HG02759 (cell line): Measurements from ENCODE around the gene P2RY14.

ENCODE experiments used
- ATAC-seq: cut with Tn5 transposase; IDR thresholded peaks from one replicate; pipeline ENCODE4 v1.9.1; 2021; ENCODE audit warnings: mild to moderate bottlenecking, moderate library complexity; ENCODE audit not compliant: unreplicated experiment

The P2RY14 gene

DNA sequence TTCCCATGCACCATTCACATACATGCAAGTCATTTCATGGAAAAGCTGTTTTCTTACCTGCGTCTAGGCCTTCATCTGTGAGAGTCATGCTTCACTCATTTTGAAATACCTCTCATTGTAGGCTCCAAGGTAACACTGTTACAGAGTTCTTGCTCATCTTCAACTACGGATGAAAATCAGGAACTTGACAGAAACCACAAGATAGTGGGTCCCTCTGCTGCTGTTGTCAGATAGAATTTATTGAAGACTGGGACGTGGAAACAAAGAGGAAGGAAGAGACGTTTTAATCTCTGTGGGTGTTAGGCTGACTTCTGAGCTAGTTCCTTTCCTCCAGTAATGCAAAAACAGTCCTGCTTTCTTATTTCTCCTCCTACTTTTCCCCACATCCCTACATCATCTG lies at the start of gene P2RY14:
Gene P2RY14, minus strand, starts transcription at position 313 of the 400 bp plus-strand sequence. CDS start 64,226 bp downstream, outside the sequence.
- ATAC-seq: peak; percentile 30

GRCh38 chr3:151327571-151328198 lies 49.3 kb upstream of the P2RY14 start:
- ATAC-seq: no peak

- no peak for ATAC-seq
Observed at GRCh38 chr3:151322511-151322910, 44.2 kb upstream of the P2RY14 start.

DNA sequence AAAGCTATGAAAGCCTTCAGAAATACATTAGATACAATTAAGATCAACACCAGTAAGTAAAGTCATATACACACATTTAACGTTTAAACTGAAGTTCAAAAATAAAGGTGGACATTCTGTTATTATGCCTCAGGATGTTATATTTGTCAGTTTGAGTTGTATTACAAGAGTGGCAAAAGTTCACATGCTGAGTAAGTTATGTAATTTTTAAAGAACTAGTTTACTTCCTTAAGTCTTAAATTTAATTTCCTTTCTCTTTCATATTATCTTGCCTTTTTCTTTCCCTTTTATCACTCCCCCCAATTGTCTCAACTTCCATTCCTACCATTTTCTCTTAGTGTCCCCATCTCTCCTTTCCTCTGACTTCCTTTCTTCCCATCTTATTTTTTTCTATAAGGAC lies 43.2 kb upstream of the P2RY14 start:
- no peak for ATAC-seq

DNA sequence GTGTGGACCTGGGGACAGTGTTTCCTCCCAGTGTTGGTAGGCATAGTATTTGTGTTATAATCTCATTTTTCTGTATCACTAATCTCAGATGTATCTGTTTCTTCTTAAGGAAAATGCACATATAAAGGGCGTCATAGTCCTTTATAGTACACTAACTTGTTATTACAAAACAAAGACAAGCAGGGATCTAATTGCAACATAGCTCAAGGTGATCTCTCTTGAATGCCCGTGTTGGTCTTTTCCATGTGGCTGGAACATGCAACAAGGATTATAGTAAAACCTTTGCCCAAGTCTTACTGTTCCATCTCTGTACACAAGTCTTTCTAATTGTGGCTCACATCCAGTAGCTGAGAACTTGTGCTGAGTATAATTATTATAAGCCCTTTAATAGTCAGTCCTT lies 41.8 kb upstream of the P2RY14 start:
- no peak for ATAC-seq

DNA sequence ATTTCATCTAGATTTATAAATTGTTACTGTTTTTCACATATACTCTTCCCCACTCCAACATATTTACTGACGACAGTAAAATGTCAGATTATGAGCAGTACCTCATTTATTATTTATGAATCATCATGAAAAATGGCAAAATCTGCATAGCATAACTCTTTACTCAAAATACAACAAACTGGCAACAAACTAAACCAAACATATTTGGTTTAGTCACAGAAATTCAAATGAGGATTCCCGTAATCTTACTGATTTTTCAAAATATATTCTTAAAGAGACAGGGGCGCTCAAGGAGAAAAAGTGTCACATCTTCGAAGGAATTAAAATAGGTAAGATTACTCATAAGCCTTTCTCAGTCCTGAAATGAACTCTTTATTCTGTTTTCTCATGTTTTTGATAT lies 41.3 kb upstream of the P2RY14 start:
- ATAC-seq: no peak

DNA sequence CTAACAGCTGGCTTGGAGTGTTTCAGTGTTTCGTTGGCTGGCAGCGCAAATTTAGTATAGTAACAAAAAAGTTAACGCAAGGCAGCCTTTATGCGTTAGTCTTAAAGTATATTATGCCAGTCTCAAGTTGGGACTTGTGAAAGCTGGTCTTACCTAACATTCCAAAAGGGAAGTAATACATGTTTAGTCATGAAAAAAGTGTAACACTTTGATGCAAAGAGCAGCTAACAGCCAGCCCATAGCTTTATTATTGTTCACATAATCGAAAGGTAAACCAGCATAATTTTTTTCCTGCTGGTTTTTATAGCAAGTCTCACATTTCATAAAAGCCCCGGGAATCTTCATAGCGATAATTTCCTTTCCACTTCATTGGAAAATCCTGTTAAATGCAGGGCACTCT lies 40.6 kb upstream of the P2RY14 start:
- no peak for ATAC-seq

GRCh38 chr3:151318313-151318712 lies 40.0 kb upstream of the P2RY14 start:
- ATAC-seq: no peak

- no peak for ATAC-seq
Observed at GRCh38 chr3:151316267-151316991, 38.1 kb upstream of the P2RY14 start, which contains the start of gene GPR87. Gene GPR87 (minus strand): TSS chr3:151316820. CDS start chr3:151300100, 16,720 bp downstream.

DNA sequence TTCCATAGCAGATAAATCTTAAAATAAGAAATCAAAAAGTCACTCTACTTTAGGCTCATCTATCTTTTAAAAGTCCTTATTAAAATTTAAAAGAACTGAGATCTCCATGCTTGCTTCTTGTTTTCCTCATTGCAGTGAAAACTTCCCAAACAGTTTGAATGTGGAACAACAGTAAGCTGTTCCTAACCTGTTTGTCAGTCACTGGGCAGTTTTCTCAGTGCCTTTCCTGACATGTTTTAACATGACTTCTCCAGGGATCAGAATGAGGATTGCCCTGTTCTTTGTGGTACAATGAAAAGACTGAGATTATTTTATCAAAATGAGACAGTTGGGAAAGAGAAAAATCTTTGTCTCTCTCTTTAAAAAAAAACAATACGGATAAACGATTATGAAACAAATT lies 37.5 kb upstream of the P2RY14 start:
- no peak for ATAC-seq

DNA sequence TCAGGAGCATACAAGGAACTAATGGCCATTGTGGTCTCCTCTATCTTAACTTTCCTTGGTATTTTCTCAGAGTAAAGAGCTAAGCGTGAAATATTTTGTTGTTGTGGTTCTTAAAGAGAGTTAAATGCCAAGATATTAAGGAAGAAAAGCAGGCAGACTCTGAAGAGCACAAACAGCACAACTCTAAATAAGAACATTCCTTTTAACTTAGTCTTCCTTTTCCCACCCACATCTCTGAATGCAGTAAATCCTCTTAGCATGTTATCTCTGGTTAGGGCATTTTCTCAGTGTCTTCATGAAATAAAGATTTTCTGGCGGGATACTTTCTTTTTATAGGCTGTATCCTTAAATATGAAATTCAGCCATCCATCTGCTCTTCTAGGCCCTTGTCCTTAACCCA lies 36.8 kb upstream of the P2RY14 start:
- no peak for ATAC-seq

GRCh38 chr3:151314593-151314992 lies 36.3 kb upstream of the P2RY14 start:
- no peak for ATAC-seq

DNA sequence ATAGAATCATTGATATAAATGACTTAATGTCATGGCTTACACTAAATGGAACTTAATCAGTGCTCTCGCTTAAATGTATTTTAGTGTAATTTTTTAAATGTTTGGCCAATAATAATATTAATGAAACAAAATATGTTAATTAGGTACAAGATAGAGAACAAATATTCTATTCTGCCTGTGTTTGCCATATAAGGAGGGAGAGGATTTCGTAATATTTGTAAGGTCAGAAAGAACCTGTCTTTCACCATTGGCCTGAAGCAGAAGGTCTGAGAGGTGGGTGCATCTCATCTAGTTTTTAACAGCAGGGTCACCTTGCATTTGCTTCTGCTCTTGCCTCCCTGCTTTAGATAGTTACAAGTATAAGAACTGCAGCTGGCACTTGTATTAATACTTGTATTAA lies 35.8 kb upstream of the P2RY14 start:
- ATAC-seq: no peak

DNA sequence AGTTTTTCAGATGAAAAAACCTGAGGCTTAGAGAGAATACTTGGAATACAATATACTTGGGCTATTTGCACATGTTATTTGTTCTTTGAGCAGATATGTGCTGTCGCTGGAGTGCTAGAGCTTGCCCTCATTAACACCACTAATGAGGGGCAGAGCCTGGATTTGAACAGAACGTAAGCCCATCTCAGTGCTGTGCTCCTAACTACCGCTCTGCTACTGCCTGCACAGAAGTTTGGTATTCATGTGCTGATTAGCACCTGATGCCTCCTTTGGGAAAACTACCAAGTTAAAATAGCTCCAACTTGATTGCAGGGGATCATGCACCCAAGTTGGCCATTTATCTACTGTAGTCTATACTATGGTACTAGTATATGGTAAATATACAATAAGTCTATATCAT lies 34.6 kb upstream of the P2RY14 start:
- ATAC-seq: no peak

- ATAC-seq: no peak
Observed at GRCh38 chr3:151309566-151309965, 31.2 kb upstream of the P2RY14 start.

DNA sequence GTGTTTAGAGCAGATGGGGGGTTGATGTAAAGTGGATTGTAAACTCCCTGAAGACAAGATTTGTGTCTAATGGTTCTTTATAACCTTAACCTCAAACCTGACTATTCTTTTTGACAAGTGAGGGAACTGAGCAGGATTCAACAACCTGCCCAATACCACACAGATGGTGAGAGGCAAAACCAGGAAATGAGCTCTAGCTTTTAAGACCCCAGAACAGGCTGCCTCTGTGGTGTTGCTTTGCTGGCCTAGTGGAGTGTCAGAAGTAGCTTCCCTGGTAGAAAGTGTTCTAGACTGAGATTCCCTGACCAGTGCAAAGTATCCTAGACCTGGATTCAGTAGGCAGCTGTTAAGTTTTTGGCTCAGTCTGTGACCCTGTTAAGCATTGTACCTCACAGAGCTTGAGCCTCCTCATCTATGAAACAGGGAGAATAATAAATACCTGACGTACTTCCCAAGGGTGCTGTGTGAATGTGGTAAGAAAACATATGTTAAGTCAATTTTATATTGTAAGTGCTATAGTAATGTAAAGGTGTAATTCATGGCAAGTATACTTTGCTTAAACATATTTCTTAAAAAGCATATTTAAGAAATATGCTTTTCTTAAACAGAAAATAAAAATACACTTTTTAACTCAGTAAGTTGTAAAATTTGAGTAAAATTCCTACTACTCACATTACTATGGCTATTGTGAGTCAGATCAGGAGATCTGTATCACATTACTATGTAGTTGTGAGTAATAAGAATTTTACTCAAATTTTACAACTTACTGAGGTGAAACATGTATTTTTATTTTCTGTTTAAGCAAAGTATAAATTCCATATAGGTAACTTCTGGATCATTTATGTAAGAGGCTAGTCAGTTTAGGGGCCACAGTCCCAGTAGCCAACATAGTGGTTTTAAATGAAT lies 29.5 kb upstream of the P2RY14 start:
- ATAC-seq: no peak

GRCh38 chr3:151307131-151307530 lies 28.8 kb upstream of the P2RY14 start:
- no peak for ATAC-seq

DNA sequence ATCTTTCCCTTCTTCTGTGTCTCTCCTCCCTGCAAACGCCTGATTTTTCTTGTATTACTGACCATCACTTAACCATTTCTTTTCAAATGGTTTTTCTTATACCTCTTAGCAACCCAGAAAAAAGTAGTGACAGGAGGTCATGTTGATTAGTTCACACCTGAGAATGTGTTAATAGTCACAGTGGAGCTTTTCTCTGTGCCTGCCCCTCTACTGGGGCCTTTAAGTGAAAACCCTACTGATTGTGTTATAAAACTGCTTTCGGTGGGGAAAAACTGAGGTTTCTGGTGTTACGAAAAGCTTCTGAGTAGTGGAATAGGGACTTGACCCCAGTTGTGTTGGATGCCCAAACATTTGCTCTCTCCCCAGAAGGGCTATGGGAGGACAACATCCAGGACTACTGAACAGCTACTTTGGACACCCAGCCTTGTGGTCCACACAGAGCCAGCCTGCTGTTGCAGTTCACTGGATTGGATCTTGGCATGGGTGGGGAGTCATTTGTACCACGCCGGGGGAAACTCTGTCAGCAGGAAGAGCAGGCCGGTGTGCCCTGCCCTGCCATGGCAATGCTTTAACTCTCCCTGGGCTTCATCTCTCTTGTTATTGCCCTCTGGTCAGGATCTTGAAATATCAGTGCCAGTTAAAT lies 27.9 kb upstream of the P2RY14 start:
- ATAC-seq: no peak

DNA sequence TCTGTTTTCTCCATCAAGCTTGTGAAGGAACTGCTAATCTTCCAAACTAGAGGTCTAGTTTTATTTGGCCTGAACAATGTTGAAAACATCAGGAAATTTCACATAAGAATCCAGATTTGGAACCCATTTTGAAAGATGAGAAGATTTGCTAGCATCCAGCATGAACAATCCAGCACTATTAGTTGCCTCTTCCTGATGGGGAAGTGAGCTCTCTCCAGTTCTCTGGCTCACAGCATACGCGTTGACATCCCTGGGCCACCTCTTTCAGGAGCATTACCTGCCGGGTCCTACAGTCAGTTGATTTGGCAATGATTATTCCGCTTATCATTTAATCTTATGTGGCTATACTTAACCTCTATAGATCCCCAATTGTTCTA lies 27.4 kb upstream of the P2RY14 start:
- ATAC-seq: no peak

GRCh38 chr3:151305060-151305774 lies 26.9 kb upstream of the P2RY14 start:
- ATAC-seq: no peak
